IMR-90 (cell line): Measurements from ENCODE around the gene HYAL3. TPM values are rescaled to one million over a fixed set of nuclear protein-coding genes. Genes with fewer than 3 reads are reported as not detected.

ENCODE experiments used
- ATAC-seq: fragments of 200-7000 bp; cut with Tn5 transposase; 2 replicates; pipeline ENCODE4 v1.9.1; 2020; ENCODE audit warnings: low read depth, mild to moderate bottlenecking, moderate library complexity
- BruUV-seq: library from RNA; stranded (reverse); fragments of 400-500 nt; replicated peaks from 2 replicates; lab custom pipeline; 2021; lab: Mats Ljungman, UMichigan
- CTCF ChIA-PET: fragments of 300-600 bp; formaldehyde crosslinking; extraction: SDS; loops from one replicate; lab custom pipeline; 2021; ENCODE audit warnings: antibody characterized with exemption; lab: Yijun Ruan, JAX
- POLR2A ChIA-PET: fragments of 300-600 bp; sonication (Branson Sonifier 250); formaldehyde crosslinking; loops from one replicate; lab custom pipeline; 2022; ENCODE audit warnings: antibody characterized with exemption; ENCODE audit not compliant: unreplicated experiment; lab: Charles Lee
- DNase-seq: peaks from one replicate; pipeline ENCODE4 v3.0.0; 2013
- H2AFZ ChIP-seq: replicated peaks from 2 replicates; pipeline ENCODE3; 2013; ENCODE audit warnings: low read length, mild to moderate bottlenecking; ENCODE audit not compliant: poor library complexity
- H2AK5ac ChIP-seq: 2 replicates; pipeline ENCODE4 v1.6.1; 2013; ENCODE audit warnings: low read depth, low read length, inconsistent platforms
- H2AK9ac ChIP-seq: replicated peaks from 2 replicates; pipeline ENCODE3; 2013; ENCODE audit warnings: mild to moderate bottlenecking, low read depth, low read length, moderate library complexity; ENCODE audit not compliant: poor library complexity
- H2BK120ac ChIP-seq: 2 replicates; pipeline ENCODE4 v1.6.1; 2013; ENCODE audit warnings: low read depth, low read length, inconsistent platforms
- H2BK15ac ChIP-seq: 3 replicates; pipeline ENCODE4 v1.6.1; 2013; ENCODE audit warnings: low read depth, low read length, inconsistent platforms
- H2BK20ac ChIP-seq: 2 replicates; pipeline ENCODE4 v1.6.1; 2013; ENCODE audit warnings: low read depth, mild to moderate bottlenecking, inconsistent platforms, low read length, moderate library complexity
- H2BK5ac ChIP-seq: 2 replicates; pipeline ENCODE4 v1.6.1; 2013; ENCODE audit warnings: mild to moderate bottlenecking, low read depth, low read length, inconsistent platforms; ENCODE audit not compliant: poor library complexity, severe bottlenecking
- H3K14ac ChIP-seq: replicated peaks from 2 replicates; pipeline ENCODE4 v1.6.1; 2013; ENCODE audit warnings: low read depth, low read length, inconsistent platforms
- H3K18ac ChIP-seq: 2 replicates; pipeline ENCODE4 v1.6.1; 2013; ENCODE audit warnings: low read depth, low read length, control low read depth
- H3K23ac ChIP-seq: 2 replicates; pipeline ENCODE4 v1.6.1; 2013; ENCODE audit warnings: low read depth, low read length, inconsistent platforms
- H3K27ac ChIP-seq: 2 replicates; pipeline ENCODE4 v1.5.1; 2013; ENCODE audit warnings: mild to moderate bottlenecking, control low read depth, low read length; ENCODE audit not compliant: insufficient read depth
- H3K27me3 ChIP-seq: 2 replicates; pipeline ENCODE4 v1.6.1; 2013; ENCODE audit warnings: low read length; ENCODE audit not compliant: control insufficient read depth, insufficient read depth
- H3K36me3 ChIP-seq: 2 replicates; pipeline ENCODE4 v1.6.1; 2013; ENCODE audit warnings: low read length, mixed read lengths; ENCODE audit not compliant: control insufficient read depth, insufficient read depth
- H3K4ac ChIP-seq: 2 replicates; pipeline ENCODE4 v1.6.1; 2013; ENCODE audit warnings: low read depth, low read length, inconsistent platforms
- H3K4me1 ChIP-seq: 2 replicates; pipeline ENCODE4 v1.6.1; 2013; ENCODE audit warnings: low read length, mixed read lengths; ENCODE audit not compliant: control insufficient read depth, insufficient read depth
- H3K4me2 ChIP-seq: 2 replicates; pipeline ENCODE4 v1.6.1; 2013; ENCODE audit warnings: low read depth, mild to moderate bottlenecking, control low read depth, low read length, moderate library complexity
- H3K4me3 ChIP-seq: 2 replicates; pipeline ENCODE4 v1.5.1; 2013; ENCODE audit warnings: low read depth, mild to moderate bottlenecking, control low read depth, low read length, moderate library complexity; ENCODE audit not compliant: insufficient read depth
- H3K56ac ChIP-seq: 2 replicates; pipeline ENCODE4 v1.6.1; 2013; ENCODE audit warnings: low read length, inconsistent platforms; ENCODE audit not compliant: insufficient read depth; ENCODE audit errors: extremely low read depth
- H3K79me1 ChIP-seq, 2 experiments: 2 replicates each; pipeline ENCODE4 v1.6.1; 2013; ENCODE audit warnings: low read length in 2 of 2, inconsistent platforms in 1 of 2, low read depth in 1 of 2
- H3K9ac ChIP-seq: 2 replicates; pipeline ENCODE4 v1.6.1; 2013; ENCODE audit warnings: low read depth, low read length, control low read depth
- H3K9me1 ChIP-seq: 2 replicates; pipeline ENCODE4 v1.6.1; 2013; ENCODE audit warnings: low read length, inconsistent platforms; ENCODE audit not compliant: insufficient read depth
- H3K9me3 ChIP-seq: 2 replicates; pipeline ENCODE4 v1.6.1; 2013; ENCODE audit warnings: low read length; ENCODE audit not compliant: control insufficient read depth, insufficient read depth
- H4K20me1 ChIP-seq: 2 replicates; pipeline ENCODE4 v1.6.1; 2013; ENCODE audit warnings: low read length, inconsistent platforms; ENCODE audit not compliant: insufficient read depth
- H4K5ac ChIP-seq: 2 replicates; pipeline ENCODE4 v1.6.1; 2013; ENCODE audit warnings: mild to moderate bottlenecking, low read depth, low read length, control low read depth
- H4K8ac ChIP-seq, 2 experiments: 2 replicates each; pipeline ENCODE4 v1.6.1; 2013; ENCODE audit warnings: low read depth in 2 of 2, low read length in 2 of 2, control low read depth in 1 of 2, inconsistent platforms in 1 of 2
- H4K91ac ChIP-seq: 2 replicates; pipeline ENCODE4 v1.6.1; 2013; ENCODE audit warnings: low read depth, low read length, inconsistent platforms; ENCODE audit not compliant: insufficient read depth
- BHLHE40 ChIP-seq: fragments of 150-350 bp; IDR thresholded peaks from 2 replicates; pipeline ENCODE4 v1.6.1; 2016; ENCODE audit warnings: mild to moderate bottlenecking, low read depth, low read length
- CHD1 ChIP-seq: IDR thresholded peaks from 2 replicates; pipeline ENCODE4 v1.6.1; 2012; ENCODE audit warnings: low read depth, low read length, improper control_type of control experiment
- CTCF ChIP-seq: conservative IDR thresholded peaks from 2 replicates; pipeline ENCODE4 v1.5.1; 2012; ENCODE audit warnings: mild to moderate bottlenecking, low read depth, low read length, improper control_type of control experiment
- FOS ChIP-seq: fragments of 150-350 bp; IDR thresholded peaks from 2 replicates; pipeline ENCODE4 v1.6.1; 2016; ENCODE audit warnings: low read depth, low read length
- MAZ ChIP-seq: IDR thresholded peaks from 2 replicates; pipeline ENCODE4 v1.6.1; 2012; ENCODE audit warnings: low read depth, mild to moderate bottlenecking, low read length, improper control_type of control experiment, moderate library complexity, borderline replicate concordance
- MXI1 ChIP-seq: IDR thresholded peaks from 2 replicates; pipeline ENCODE4 v1.6.1; 2012; ENCODE audit warnings: low read depth, mild to moderate bottlenecking, low read length, moderate library complexity, borderline replicate concordance
- NFE2L2 ChIP-seq: fragments of 150-350 bp; IDR thresholded peaks from 2 replicates; pipeline ENCODE4 v1.6.1; 2016; ENCODE audit warnings: low read depth, mild to moderate bottlenecking, low read length
- POLR2A ChIP-seq: IDR thresholded peaks from 2 replicates; pipeline ENCODE4 v1.6.1; 2012; ENCODE audit warnings: mild to moderate bottlenecking, low read depth, low read length
- RAD21 ChIP-seq: IDR thresholded peaks from 2 replicates; pipeline ENCODE4 v1.6.1; 2012; ENCODE audit warnings: low read length, improper control_type of control experiment
- USF2 ChIP-seq: fragments of 150-350 bp; IDR thresholded peaks from 2 replicates; pipeline ENCODE4 v1.6.1; 2017; ENCODE audit warnings: mild to moderate bottlenecking, antibody characterized with exemption, low read length, low read depth
- WGBS, 2 experiments: methylation state at CpG; one replicate each; pipeline versions ENCODE4 v1.1.5 to v1.1.7; 2013; ENCODE audit warnings: missing lambda C conversion rate in 2 of 2; ENCODE audit not compliant: insufficient read length in 1 of 2; ENCODE audit errors: extremely low coverage in 2 of 2; 5-methylcytosine and 5-hydroxymethylcytosine counted together
- dilution Hi-C: fragments of 300-500 bp; cut with HindIII; formaldehyde crosslinking; loops from one replicate; pipeline ENCODE4 v1.14.3; 2018; ENCODE audit warnings: low sequenced_read_pairs; ENCODE audit not compliant: unreplicated experiment
- in situ Hi-C: fragments of 300-500 bp; cut with MboI; formaldehyde crosslinking; loops from 3 replicates; pipeline ENCODE4 v1.14.3; 2019; ENCODE audit warnings: low sequenced_read_pairs, inconsistent platforms, mixed read lengths
- intact Hi-C: fragments of 100-400 bp; cut with micrococcal nuclease; formaldehyde crosslinking; loops from 2 replicates; pipeline ENCODE4 v1.10.0; 2022
- polyA plus RNA-seq, 3 experiments: library from polyadenylated mRNA; depleted of rRNA; stranded (reverse); fragments of >200 nt; gene quantifications; 2 replicates each; pipeline ENCODE4 v1.2.3, GENCODE V29; 2012; ENCODE audit warnings: low replicate concordance in 1 of 3
- total RNA-seq: library from RNA; depleted of rRNA; stranded (reverse); fragments of >200 nt; gene quantifications from 2 replicates; pipeline ENCODE4 v1.2.3, GENCODE V29; 2012
- TF ChIP-seq, protein P1 (sequence below): fragments of 150-350 bp; IDR thresholded peaks from 2 replicates; pipeline ENCODE4 v1.6.1; 2016; ENCODE audit warnings: low read depth, mild to moderate bottlenecking, low read length, moderate library complexity, borderline replicate concordance

Gene HYAL3
- total and polyA plus RNA-seq, 2 of the 4 experiments (the other 2 are of a cell fraction), result 2.7 to 5.7 TPM

DNA sequence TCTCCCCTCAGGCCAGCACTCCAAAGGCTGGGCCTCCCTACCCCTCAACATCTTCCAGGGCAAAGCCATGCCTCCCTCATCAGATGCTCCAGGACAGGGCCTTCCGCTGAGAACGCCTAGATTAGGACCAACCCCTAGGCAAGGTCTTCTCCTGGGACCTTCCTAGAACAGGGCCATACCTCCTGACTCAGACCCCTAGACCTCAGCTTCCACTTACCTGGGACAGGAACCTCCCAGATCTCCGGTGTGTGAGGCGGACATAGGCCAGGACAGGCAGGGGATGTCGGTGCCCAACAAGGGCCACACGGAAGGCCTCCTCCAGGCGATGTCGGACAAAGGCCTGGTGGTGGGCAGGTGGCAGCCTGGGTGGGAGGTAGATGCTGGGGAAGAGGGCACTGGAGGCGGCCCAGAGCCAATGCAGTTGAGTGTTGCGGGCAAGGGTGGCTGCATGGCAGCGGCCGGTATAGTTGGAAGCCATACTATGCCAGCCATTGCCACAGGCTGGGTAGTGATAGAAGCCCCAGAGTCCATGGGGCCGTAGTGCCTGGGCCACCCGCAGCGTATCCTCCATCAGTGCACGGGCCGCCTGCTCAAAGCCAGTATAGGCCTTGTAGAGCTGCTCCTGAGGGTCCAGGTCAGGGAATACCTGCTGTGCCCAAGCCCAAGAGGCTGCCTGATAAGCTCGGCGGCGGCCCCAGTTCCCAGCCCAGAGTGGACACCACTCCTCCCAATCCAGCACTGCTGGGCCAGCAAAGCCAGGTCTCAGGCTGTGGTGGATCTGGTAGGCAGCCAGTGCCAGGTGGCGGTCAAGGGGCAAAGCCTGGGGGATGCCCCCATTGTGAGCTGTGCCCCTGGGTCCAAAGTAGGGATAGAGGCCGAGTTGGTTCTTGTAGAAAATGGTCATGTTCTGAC lies 4.5 kb downstream of the HYAL3 start (continued):
- no peak for TF ChIP-seq NFE2L2

GRCh38 chr3:50294089-50294488 lies 5.1 kb downstream of the HYAL3 start:
- Histone ChIP-seq H3K36me3 (peaks cover 10% of the 10 kb centered on the region), H3K18ac (no peak overlapping the region), H2BK15ac (no peak overlapping the region), H4K5ac (no peak overlapping the region), H3K4me2 (no peak overlapping the region), H3K9me3 (no peaks in the 10 kb centered on the region), H2AFZ (no peak overlapping the region), H3K27ac (no peak overlapping the region), H3K56ac (no peak overlapping the region), H3K27me3 (no peaks in the 10 kb centered on the region), H3K79me1 (peaks cover 18 to 43% of the 10 kb centered on the region in 2 experiments), H3K14ac (no peak overlapping the region), H4K20me1 (no peaks in the 10 kb centered on the region), H2AK5ac (no peak overlapping the region), H3K9ac (no peak overlapping the region), H2BK120ac (no peak overlapping the region), H4K8ac (no peak overlapping the region), H3K4me3 (no peak overlapping the region), H3K4ac (no peak overlapping the region), H3K9me1 (peaks cover 7% of the 10 kb centered on the region), H3K23ac (no peak overlapping the region), H4K91ac (no peak overlapping the region), H2AK9ac (peak overlapping the region; percentile 76), H2BK5ac (no peak overlapping the region), H2BK20ac (no peak overlapping the region), H3K4me1 (peaks cover 13% of the 10 kb centered on the region)
- CTCF ChIA-PET, result no interaction called here
- no peak for ATAC-seq
- WGBS, 2 experiments, result no CpG with 5 or more reads among the region's 4 CpGs
- POLR2A ChIA-PET, result no interaction called here
- no peak for TF ChIP-seq MXI1
- TF ChIP-seq CHD1, result no peak
- no peak for TF ChIP-seq RAD21
- no peak for TF ChIP-seq BHLHE40
- no peak for TF ChIP-seq CTCF
- TF ChIP-seq FOS, result no peak
- TF ChIP-seq MAZ, result no peak
- TF ChIP-seq USF2, result no peak
- no peak for TF ChIP-seq POLR2A
- TF ChIP-seq, protein P1, sequence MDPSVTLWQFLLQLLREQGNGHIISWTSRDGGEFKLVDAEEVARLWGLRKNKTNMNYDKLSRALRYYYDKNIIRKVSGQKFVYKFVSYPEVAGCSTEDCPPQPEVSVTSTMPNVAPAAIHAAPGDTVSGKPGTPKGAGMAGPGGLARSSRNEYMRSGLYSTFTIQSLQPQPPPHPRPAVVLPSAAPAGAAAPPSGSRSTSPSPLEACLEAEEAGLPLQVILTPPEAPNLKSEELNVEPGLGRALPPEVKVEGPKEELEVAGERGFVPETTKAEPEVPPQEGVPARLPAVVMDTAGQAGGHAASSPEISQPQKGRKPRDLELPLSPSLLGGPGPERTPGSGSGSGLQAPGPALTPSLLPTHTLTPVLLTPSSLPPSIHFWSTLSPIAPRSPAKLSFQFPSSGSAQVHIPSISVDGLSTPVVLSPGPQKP, result no peak
- no peak for TF ChIP-seq NFE2L2
- no peak for DNase-seq
- BruUV-seq, result no TSS peak
- dilution Hi-C loops (no loop called here), in situ Hi-C loops (no loop called here), intact Hi-C loops (no loop called here)
